K562 (cell line): ENCODE data around the gene TIMM17A. TPM values are rescaled to one million over a fixed set of nuclear protein-coding genes. Genes with fewer than 3 reads are reported as not detected.

Experiments used
- ATAC-seq: fragments of 200-7000 bp; cut with Tn5 transposase; 3 replicates; pipeline ENCODE4 v1.9.1; 2020; ENCODE audit warnings: moderate library complexity
- BruUV-seq: library from RNA; stranded (reverse); fragments of 400-500 nt; replicated peaks from 2 replicates; lab custom pipeline; 2021; lab: Mats Ljungman, UMichigan
- CTCF ChIA-PET: fragments of 300-600 bp; formaldehyde crosslinking; extraction: SDS; loops from one replicate; lab custom pipeline; 2021; ENCODE audit warnings: low intra/inter-chr PET ratio; lab: Yijun Ruan, JAX
- POLR2A ChIA-PET: fragments of 300-600, 350-650 bp; sonication (Branson Sonifier 250); formaldehyde crosslinking; extraction: SDS; loops from one replicate; lab custom pipeline; 2021; ENCODE audit warnings: antibody characterized with exemption, inconsistent platforms; lab: Yijun Ruan, JAX
- DNase-seq, 4 experiments: peaks; one replicate each; pipeline versions ENCODE4 v3.0.0 to v3.0.0-alpha.2; 2011 to 2018; ENCODE audit warnings: low spot score in 3 of 4, mixed read lengths in 3 of 4; ENCODE audit errors: extremely low read depth in 1 of 4
- FAIRE-seq: peaks from 2 replicates; lab custom pipeline; 2011; peaks lifted over from hg19 to GRCh38; lab: Jason Lieb, UNC
- H2AFZ ChIP-seq: 2 replicates; pipeline ENCODE4 v1.6.0; 2011; ENCODE audit warnings: low read depth, low read length, control low read depth, inconsistent platforms
- H3K27ac ChIP-seq: fragments of 200-600 bp; 3 replicates; pipeline ENCODE4 v1.8.0; 2011; ENCODE audit warnings: low read depth, mild to moderate bottlenecking, control low read depth, inconsistent platforms, low read length, moderate library complexity, mixed read lengths; ENCODE audit errors: extremely low read depth
- H3K27me3 ChIP-seq, 2 experiments: fragments of 300-600 bp in 1 of 2; 2 replicates in 1 of 2; 3 replicates in 1 of 2; pipeline versions ENCODE4 v1.6.0 to v1.8.0; 2011; ENCODE audit warnings: inconsistent platforms in 2 of 2, low read length in 2 of 2, mild to moderate bottlenecking in 1 of 2, mixed read lengths in 1 of 2, moderate library complexity in 1 of 2; ENCODE audit not compliant: control insufficient read depth in 2 of 2, insufficient read depth in 2 of 2
- H3K36me3 ChIP-seq: fragments of 300-600 bp; 3 replicates; pipeline ENCODE4 v1.8.0; 2011; ENCODE audit warnings: mild to moderate bottlenecking, low read length, inconsistent platforms; ENCODE audit not compliant: control insufficient read depth, insufficient read depth
- H3K4me1 ChIP-seq, 2 experiments: fragments of 200-600 bp in 1 of 2; replicated peaks in 1 of 2; 2 replicates in 1 of 2; 3 replicates in 1 of 2; pipeline versions ENCODE4 v1.5.1 to v1.8.0; 2011; ENCODE audit warnings: inconsistent platforms in 2 of 2, low read length in 2 of 2, mild to moderate bottlenecking in 1 of 2, mixed read lengths in 1 of 2, moderate library complexity in 1 of 2; ENCODE audit not compliant: control insufficient read depth in 2 of 2, insufficient read depth in 2 of 2
- H3K4me2 ChIP-seq: 2 replicates; pipeline ENCODE4 v1.6.1; 2011; ENCODE audit warnings: low read length, control low read depth, inconsistent platforms, mixed read lengths; ENCODE audit not compliant: insufficient read depth
- H3K4me3 ChIP-seq: fragments of 200-600 bp; sonication (generic), shearing (Covaris generic); 2 replicates; pipeline ENCODE4 v1.5.1; 2016; ENCODE audit warnings: control low read depth, inconsistent platforms
- H3K79me2 ChIP-seq: fragments of 200-600 bp; 3 replicates; pipeline ENCODE4 v1.8.0; 2011; ENCODE audit warnings: low read length, inconsistent platforms; ENCODE audit not compliant: control insufficient read depth, insufficient read depth
- H3K9ac ChIP-seq, 2 experiments: 2 replicates each; pipeline versions ENCODE4 v1.6.0 to v1.6.1; 2011; ENCODE audit warnings: low read depth in 2 of 2, low read length in 2 of 2, control low read depth in 1 of 2, inconsistent platforms in 1 of 2, mild to moderate bottlenecking in 1 of 2, mixed read lengths in 1 of 2; ENCODE audit not compliant: insufficient read depth in 1 of 2
- H3K9me1 ChIP-seq: one replicate; pipeline ENCODE4 v1.6.0; 2011; ENCODE audit warnings: inconsistent platforms, mild to moderate bottlenecking, low read length, moderate library complexity; ENCODE audit not compliant: control insufficient read depth, insufficient read depth
- H3K9me3 ChIP-seq: replicated peaks from 2 replicates; pipeline ENCODE4 v1.5.1; 2011; ENCODE audit warnings: low read depth, low read length, inconsistent platforms; ENCODE audit not compliant: control insufficient read depth, insufficient read depth
- H4K20me1 ChIP-seq: replicated peaks from 2 replicates; pipeline ENCODE4 v1.6.1; 2011; ENCODE audit warnings: low read length, inconsistent platforms, mixed read lengths; ENCODE audit not compliant: control insufficient read depth, insufficient read depth
- CREB1 ChIP-seq, 2 experiments: sonication (generic) in 1 of 2; formaldehyde crosslinking in 1 of 2; IDR thresholded peaks; 2 replicates each; pipeline versions ENCODE4 v1.6.1 to v1.8.0; 2012 to 2022; ENCODE audit warnings: inconsistent platforms in 1 of 2, mild to moderate bottlenecking in 1 of 2, missing genetic modification reagents in 1 of 2, moderate library complexity in 1 of 2
- MBD2 ChIP-seq: sonication (generic); IDR thresholded peaks from 2 replicates; pipeline ENCODE4 v1.6.1; 2016; ENCODE audit warnings: low read depth, borderline replicate concordance
- MEF2D ChIP-seq: conservative IDR thresholded peaks from 2 replicates; pipeline ENCODE4 v1.6.1; 2016; ENCODE audit warnings: low read depth, missing genetic modification characterization, missing compliant biosample characterization
- RAD21 ChIP-seq, 2 experiments: fragments of 250-450 bp in 1 of 2; fragments of 450-650 bp in 1 of 2; sonication (Bioruptor Pico) in 1 of 2; formaldehyde crosslinking in 1 of 2; IDR thresholded peaks in 1 of 2; conservative IDR thresholded peaks in 1 of 2; 2 replicates each; pipeline versions ENCODE4 v1.4.0 to v1.8.0; 2020 to 2022; ENCODE audit warnings: mild to moderate bottlenecking in 2 of 2, moderate library complexity in 1 of 2
- RBFOX2 ChIP-seq: fragments of 200-400 bp; formaldehyde crosslinking; IDR thresholded peaks from 2 replicates; pipeline ENCODE4 v1.6.1; 2017; ENCODE audit warnings: low read depth, mild to moderate bottlenecking, low read length, moderate library complexity
- RBM25 ChIP-seq: fragments of 200-400 bp; formaldehyde crosslinking; IDR thresholded peaks from 2 replicates; pipeline ENCODE4 v1.6.1; 2018; ENCODE audit warnings: low read length, low read depth, moderate library complexity; ENCODE audit not compliant: severe bottlenecking
- TEAD1 ChIP-seq, 2 experiments: fragments of 450-650 bp in 1 of 2; sonication (generic) in 1 of 2; formaldehyde crosslinking; IDR thresholded peaks; 2 replicates each; pipeline versions ENCODE4 v1.4.0 to v1.8.0; 2020 to 2022; ENCODE audit warnings: mild to moderate bottlenecking in 2 of 2, missing genetic modification reagents in 1 of 2
- TEAD2 ChIP-seq: fragments of 450-650 bp; IDR thresholded peaks from 2 replicates; pipeline ENCODE4 v1.6.1; 2016; ENCODE audit warnings: missing genetic modification characterization, control low read depth, missing compliant biosample characterization
- TEAD4 ChIP-seq, 2 experiments: sonication (generic) in 1 of 2; formaldehyde crosslinking in 1 of 2; IDR thresholded peaks; 2 replicates each; pipeline versions ENCODE4 v1.6.1 to v1.8.0; 2012 to 2022; ENCODE audit warnings: borderline replicate concordance in 1 of 2, inconsistent platforms in 1 of 2, low read length in 1 of 2, mild to moderate bottlenecking in 1 of 2, missing genetic modification reagents in 1 of 2
- TOE1 ChIP-seq, 2 experiments: fragments of 450-650 bp in 1 of 2; sonication (generic) in 1 of 2; formaldehyde crosslinking in 1 of 2; IDR thresholded peaks; 2 replicates each; pipeline versions ENCODE4 v1.7.1 to v1.8.0; 2016 to 2022; ENCODE audit warnings: borderline replicate concordance in 2 of 2, mild to moderate bottlenecking in 2 of 2, antibody characterized with exemption in 1 of 2, inconsistent platforms in 1 of 2, low read depth in 1 of 2, missing genetic modification reagents in 1 of 2, moderate library complexity in 1 of 2
- ZBTB7A ChIP-seq: IDR thresholded peaks from 2 replicates; pipeline ENCODE4 v1.6.1; 2011; ENCODE audit warnings: low read depth, mild to moderate bottlenecking, low read length, moderate library complexity, borderline replicate concordance; ENCODE audit not compliant: control insufficient read depth
- ZKSCAN8 ChIP-seq: fragments of 200-800 bp; sonication (Bioruptor generic); IDR thresholded peaks from 2 replicates; pipeline ENCODE4 v1.6.1; 2016; ENCODE audit warnings: missing genetic modification characterization, missing compliant biosample characterization
- ZNF263 ChIP-seq: sonication (generic); formaldehyde crosslinking; IDR thresholded peaks from 2 replicates; pipeline ENCODE4 v1.8.0; 2022; ENCODE audit warnings: mild to moderate bottlenecking, missing genetic modification reagents, borderline replicate concordance
- WGBS: fragments of 100-300 bp; shearing (Covaris generic); methylation state at CpG from one replicate; pipeline ENCODE4 v1.1.6; 2016; ENCODE audit warnings: low coverage, mixed read lengths; ENCODE audit not compliant: insufficient coverage; ENCODE audit errors: missing lambda C conversion rate; 5-methylcytosine and 5-hydroxymethylcytosine counted together
- in situ Hi-C: fragments of 300-500 bp; cut with MboI; formaldehyde crosslinking; loops from 4 replicates; pipeline ENCODE4 v1.15.0; 2018; ENCODE audit warnings: inconsistent platforms, mixed read lengths
- intact Hi-C: fragments of 100-400 bp; cut with micrococcal nuclease; formaldehyde crosslinking; loops from 2 replicates; pipeline ENCODE4 v1.14.2; 2022
- polyA plus RNA-seq, 8 experiments: library from polyadenylated mRNA; depleted of rRNA in 4 of 8; stranded (reverse) in 5 of 8; unstranded in 3 of 8; fragments of >200 nt; fragmentation: Nextera tagmentation in 2 of 8; fragmentation: Illumina TruSeq in 1 of 8; extraction: Ambion mirVana in 2 of 8; extraction: Trizol in 1 of 8; gene quantifications; 2 replicates each; pipeline versions ENCODE4 v1.2.1 to v1.2.3, GENCODE V29; 2011 to 2014; ENCODE audit warnings: inconsistent platforms in 1 of 8, missing spikeins in 1 of 8
- total RNA-seq, 7 experiments: library from RNA; depleted of rRNA in 6 of 7; stranded (reverse); fragments of >200 nt in 6 of 7; fragmentation: Illumina TruSeq in 2 of 7; extraction: Trizol in 2 of 7; gene quantifications; 2 replicates each; pipeline versions ENCODE4 v1.2.1 to v1.2.3, GENCODE V29; 2011 to 2021; ENCODE audit warnings: low replicate concordance in 1 of 7
- TF ChIP-seq, protein P1 (sequence below): sonication (generic); formaldehyde crosslinking; IDR thresholded peaks from 2 replicates; pipeline ENCODE4 v1.8.1; 2023; ENCODE audit warnings: mild to moderate bottlenecking, missing genetic modification reagents
- TF ChIP-seq, protein P2 (sequence below): fragments of 450-650 bp; formaldehyde crosslinking; IDR thresholded peaks from 2 replicates; pipeline ENCODE4 v1.4.0; 2020; ENCODE audit warnings: mild to moderate bottlenecking, mixed read lengths

TIMM17A gene
- total and polyA plus RNA-seq, 9 of the 15 experiments (the other 6 are each of a cell fraction or from before 2014, with no cell fraction given) = 116 to 744 (median 180) TPM

DNA sequence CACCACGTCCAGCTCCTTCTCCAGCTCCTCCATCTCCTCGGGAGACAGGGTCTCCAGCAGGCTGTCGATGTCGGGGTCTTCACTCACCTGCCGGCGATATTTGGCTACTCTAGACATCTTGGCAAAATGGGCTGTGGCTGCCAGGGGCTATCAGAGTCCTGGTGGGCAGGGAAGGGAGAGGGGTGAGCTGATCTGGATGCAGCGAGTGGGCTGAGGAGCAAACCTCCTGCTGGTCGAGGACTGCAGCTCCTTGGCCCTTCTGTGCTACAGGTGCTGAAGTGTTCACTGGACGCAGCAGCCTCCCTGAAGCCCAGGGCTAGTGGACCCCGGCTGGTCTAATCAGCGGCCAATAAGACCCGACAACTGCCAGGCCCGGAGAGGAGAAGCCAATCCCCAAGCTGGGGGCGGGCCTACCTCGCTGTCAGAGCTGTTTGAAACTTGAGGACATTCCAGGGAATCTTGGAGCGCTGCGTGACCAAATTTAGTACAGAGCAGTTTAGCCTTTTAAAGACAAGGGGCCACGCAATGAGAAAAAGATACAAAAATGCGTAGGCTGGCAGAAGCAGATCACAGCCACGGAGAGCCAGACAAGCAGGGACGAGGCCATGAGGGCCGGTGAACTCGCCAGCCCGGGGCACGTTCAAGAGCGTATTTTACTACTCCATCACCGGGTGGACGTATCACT, 8.9 kb upstream of the TIMM17A start, which contains the start of gene LMOD1:
Gene LMOD1 (minus strand): TSS at position 325 of the 685 bp plus-strand sequence. CDS start 208 bp downstream, at position 117.
- Histone ChIP-seq H3K27ac (no peak within 1 kb of the TSS; the same call in 2 of the 3 replicates), H3K4me1 (peaks cover 27 to 36% of the 10 kb centered on the region in 2 experiments), H3K4me2 (peak within 1 kb of the TSS; percentile 78), H3K36me3 (no peaks in the 10 kb centered on the region), H3K9ac (peak within 1 kb of the TSS; percentile 43 to 88), H3K79me2 (no peaks in the 10 kb centered on the region), H3K9me1 (no peaks in the 10 kb centered on the region), H3K27me3 (no peaks in the 10 kb centered on the region), H3K4me3 (peak within 1 kb of the TSS; percentile 12), H4K20me1 (no peaks in the 10 kb centered on the region), H2AFZ (peak within 1 kb of the TSS; percentile 89), H3K9me3 (no peaks in the 10 kb centered on the region)
- in situ Hi-C loops = no loop called here
- 9% methylated on average over 26 of the region's 28 CpGs for WGBS
- peak; percentile 84 for ATAC-seq
- BruUV-seq = no TSS peak
- CTCF ChIA-PET = no interaction called here
- DNase-seq = peak; percentile 63 to 89 (median 77)
- POLR2A ChIA-PET = interaction anchor here (0.6 to 3.8 kb wide), 14 partner anchors 8 to 800 kb away, joined by 3 to 46 read pairs (median 4); partner anchors contain the start of gene TIMM17A
- intact Hi-C loops = no loop called here
- FAIRE-seq = peak; percentile 84
- TF ChIP-seq RBFOX2 (peak; percentile 66), RAD21 (CRISPR knock-in tag; conservative IDR thresholded peaks at IDR 0.05 in 1 of 2, IDR thresholded peaks at IDR 0.05 in 1 of 2) (0 out of 4 replicates have a peak, but pooled peaks of 1 of the 2 experiments have one; percentile 3), TOE1 (IDR thresholded peaks at IDR 0.05; ENCODE audit: borderline replicate concordance) (no peak), TOE1 (CRISPR knock-in tag; IDR thresholded peaks at IDR 0.05; ENCODE audit: borderline replicate concordance, low read depth) (no peak), ZNF263 (no peak), TEAD2 (tag) (peak; percentile 79), MBD2 (peak; percentile 52; the same call in 1 of the 2 replicates), TEAD1 (CRISPR knock-in tag; IDR thresholded peaks at IDR 0.05) (peak in 1 of 2 experiments; percentile 70; a peak in 1 of 4 replicates), MEF2D (tag) (no peak), TEAD4 (IDR thresholded peaks at IDR 0.05; ENCODE audit: low read length) (peak; percentile 55), TEAD4 (CRISPR knock-in tag; IDR thresholded peaks at IDR 0.05; ENCODE audit: borderline replicate concordance) (no peak), RBM25 (peak; percentile 52), ZKSCAN8 (CRISPR knock-in tag) (no peak), CREB1 (IDR thresholded peaks at IDR 0.05) (0 out of 2 replicates have a peak, but pooled peaks have one; percentile 10), CREB1 (CRISPR knock-in tag; IDR thresholded peaks at IDR 0.05) (no peak), ZBTB7A (peak; percentile 10; the same call in 1 of the 2 replicates)
- TF ChIP-seq, protein P1, sequence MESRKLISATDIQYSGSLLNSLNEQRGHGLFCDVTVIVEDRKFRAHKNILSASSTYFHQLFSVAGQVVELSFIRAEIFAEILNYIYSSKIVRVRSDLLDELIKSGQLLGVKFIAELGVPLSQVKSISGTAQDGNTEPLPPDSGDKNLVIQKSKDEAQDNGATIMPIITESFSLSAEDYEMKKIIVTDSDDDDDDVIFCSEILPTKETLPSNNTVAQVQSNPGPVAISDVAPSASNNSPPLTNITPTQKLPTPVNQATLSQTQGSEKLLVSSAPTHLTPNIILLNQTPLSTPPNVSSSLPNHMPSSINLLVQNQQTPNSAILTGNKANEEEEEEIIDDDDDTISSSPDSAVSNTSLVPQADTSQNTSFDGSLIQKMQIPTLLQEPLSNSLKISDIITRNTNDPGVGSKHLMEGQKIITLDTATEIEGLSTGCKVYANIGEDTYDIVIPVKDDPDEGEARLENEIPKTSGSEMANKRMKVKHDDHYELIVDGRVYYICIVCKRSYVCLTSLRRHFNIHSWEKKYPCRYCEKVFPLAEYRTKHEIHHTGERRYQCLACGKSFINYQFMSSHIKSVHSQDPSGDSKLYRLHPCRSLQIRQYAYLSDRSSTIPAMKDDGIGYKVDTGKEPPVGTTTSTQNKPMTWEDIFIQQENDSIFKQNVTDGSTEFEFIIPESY (CRISPR knock-in tag) = 0 out of 2 replicates have a peak, but pooled peaks have one; percentile 37
- TF ChIP-seq, protein P2, sequence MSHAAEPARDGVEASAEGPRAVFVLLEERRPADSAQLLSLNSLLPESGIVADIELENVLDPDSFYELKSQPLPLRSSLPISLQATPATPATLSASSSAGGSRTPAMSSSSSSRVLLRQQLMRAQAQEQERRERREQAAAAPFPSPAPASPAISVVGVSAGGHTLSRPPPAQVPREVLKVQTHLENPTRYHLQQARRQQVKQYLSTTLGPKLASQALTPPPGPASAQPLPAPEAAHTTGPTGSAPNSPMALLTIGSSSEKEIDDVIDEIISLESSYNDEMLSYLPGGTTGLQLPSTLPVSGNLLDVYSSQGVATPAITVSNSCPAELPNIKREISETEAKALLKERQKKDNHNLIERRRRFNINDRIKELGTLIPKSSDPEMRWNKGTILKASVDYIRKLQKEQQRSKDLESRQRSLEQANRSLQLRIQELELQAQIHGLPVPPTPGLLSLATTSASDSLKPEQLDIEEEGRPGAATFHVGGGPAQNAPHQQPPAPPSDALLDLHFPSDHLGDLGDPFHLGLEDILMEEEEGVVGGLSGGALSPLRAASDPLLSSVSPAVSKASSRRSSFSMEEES (CRISPR knock-in tag) = no peak
